ENCODE measurements around the gene UBL4B. TPM values are rescaled to one million over a fixed set of nuclear protein-coding genes. Genes with fewer than 3 reads are reported as not detected.

UBL4B gene
- total and polyA plus RNA-seq, 2 donors (not counting 3 experiments of a cell fraction or from before 2014, with no cell fraction given), result not detected

- peaks cover 2% of the 10 kb centered on the region for H3K4me1 ChIP-seq (ENCODE audit: control insufficient read depth, extremely low read depth, insufficient read depth, low read length)
- H3K79me2 ChIP-seq (ENCODE audit: control insufficient read depth, insufficient read depth, low read length), result no peaks in the 10 kb centered on the region
- dilution Hi-C loops (cut with MboI; ENCODE audit: extremely low pct_ligation_motif_present, low sequenced_read_pairs) (no loop called here), intact Hi-C loops (cut with micrococcal nuclease) (no loop called here)
- BruUV-seq (replicated peaks), result no TSS peak
- H3K27ac ChIP-seq (ENCODE audit: insufficient read depth, low read depth, low read length), result no peak overlapping the region
- no peaks in the 10 kb centered on the region for H3K36me3 ChIP-seq (ENCODE audit: control insufficient read depth in 2 of 2, extremely low read depth in 1 of 2, insufficient read depth in 2 of 2, low read length in 2 of 2)
- FAIRE-seq (no peak), DNase-seq (ENCODE audit: low read depth, low spot score) (no peak)
- H3K27me3 ChIP-seq (ENCODE audit: control insufficient read depth in 2 of 2, insufficient read depth in 2 of 2, low read length in 2 of 2), result peaks cover 9 to 13% of the 10 kb centered on the region in 2 experiments
- H3K4me2 ChIP-seq (ENCODE audit: insufficient read depth, low read length), result no peak overlapping the region
- no peaks in the 10 kb centered on the region for H3K9me3 ChIP-seq (replicated peaks; ENCODE audit: control insufficient read depth, insufficient read depth, low read length)
- POLR2A ChIA-PET, result no interaction called here
- TF ChIP-seq POLR2AphosphoS5 (IDR thresholded peaks at IDR 0.05; ENCODE audit: insufficient read depth, low read depth, low read length) (no peak), JUN (IDR thresholded peaks at IDR 0.05; ENCODE audit: borderline replicate concordance, insufficient read depth, insufficient read length, low read depth) (no peak)
- H4K20me1 ChIP-seq (replicated peaks; ENCODE audit: control insufficient read depth, extremely low read depth, insufficient read depth, low read length), result no peaks in the 10 kb centered on the region
- no peak overlapping the region for H3K4me3 ChIP-seq (replicated peaks in 1 of 3; ENCODE audit: insufficient read depth in 1 of 3, low read depth in 1 of 3, low read length in 3 of 3)
- CTCF ChIA-PET, result interaction anchor here (1.0 to 7.1 kb wide), 3 partner anchors 11 to 381 kb away, joined by 3 to 54 read pairs (median 30); no protein-coding TSS in a partner anchor
- no peak overlapping the region for H3K9ac ChIP-seq (replicated peaks; ENCODE audit: extremely low read depth, insufficient read depth, low read length)
- H2AFZ ChIP-seq (ENCODE audit: low read depth, low read length), result no peak overlapping the region
- no peaks in the 10 kb centered on the region for H3K9me1 ChIP-seq (replicated peaks; ENCODE audit: control insufficient read depth, extremely low read depth, insufficient read depth, low read length)
Observed at GRCh38 chr1:110114784-110115183, 2.5 kb downstream of the UBL4B start.

- H3K79me2 ChIP-seq (ENCODE audit: control insufficient read depth, insufficient read depth, low read length), result no peaks in the 10 kb centered on the region
- no peaks in the 10 kb centered on the region for H3K4me1 ChIP-seq (ENCODE audit: control insufficient read depth, extremely low read depth, insufficient read depth, low read length)
- no peak overlapping the region for H3K4me3 ChIP-seq (replicated peaks in 1 of 3; ENCODE audit: insufficient read depth in 1 of 3, low read depth in 1 of 3, low read length in 3 of 3)
- ChIA-PET POLR2A (no interaction called here), CTCF (interaction anchor here (1.0 to 7.1 kb wide), 5 partner anchors 15 to 65 kb away, joined by 3 to 54 read pairs (median 11); no protein-coding TSS in a partner anchor)
- no peak overlapping the region for H3K9ac ChIP-seq (replicated peaks; ENCODE audit: extremely low read depth, insufficient read depth, low read length)
- no peak overlapping the region for H3K27ac ChIP-seq (ENCODE audit: insufficient read depth, low read depth, low read length)
- no peaks in the 10 kb centered on the region for H3K9me3 ChIP-seq (replicated peaks; ENCODE audit: control insufficient read depth, insufficient read depth, low read length)
- no peaks in the 10 kb centered on the region for H3K36me3 ChIP-seq (ENCODE audit: control insufficient read depth in 2 of 2, extremely low read depth in 1 of 2, insufficient read depth in 2 of 2, low read length in 2 of 2)
- BruUV-seq (replicated peaks), result no TSS peak
- H2AFZ ChIP-seq (ENCODE audit: low read depth, low read length), result no peak overlapping the region
- dilution Hi-C loops (cut with MboI; ENCODE audit: extremely low pct_ligation_motif_present, low sequenced_read_pairs), result no loop called here
- no peak for FAIRE-seq
- peaks cover 6 to 15% of the 10 kb centered on the region in 2 experiments for H3K27me3 ChIP-seq (ENCODE audit: control insufficient read depth in 2 of 2, insufficient read depth in 2 of 2, low read length in 2 of 2)
- intact Hi-C loops (cut with micrococcal nuclease), result no loop called here
- DNase-seq (ENCODE audit: low read depth, low spot score), result no peak
- TF ChIP-seq CTCF (IDR thresholded peaks at IDR 0.05; ENCODE audit: extremely low read depth in 1 of 2, insufficient read depth in 1 of 2, low read depth in 1 of 2, low read length in 2 of 2) (no peak), JUN (IDR thresholded peaks at IDR 0.05; ENCODE audit: borderline replicate concordance, insufficient read depth, insufficient read length, low read depth) (no peak), MAX (IDR thresholded peaks at IDR 0.05; ENCODE audit: insufficient read depth, insufficient read length) (no peak), EZH2 (IDR thresholded peaks at IDR 0.05; ENCODE audit: borderline replicate concordance, low read depth, low read length, severe bottlenecking) (no peak)
- no peaks in the 10 kb centered on the region for H4K20me1 ChIP-seq (replicated peaks; ENCODE audit: control insufficient read depth, extremely low read depth, insufficient read depth, low read length)
- H3K9me1 ChIP-seq (replicated peaks; ENCODE audit: control insufficient read depth, extremely low read depth, insufficient read depth, low read length), result no peaks in the 10 kb centered on the region
- no peak overlapping the region for H3K4me2 ChIP-seq (ENCODE audit: insufficient read depth, low read length)
Observed at GRCh38 chr1:110118636-110119396, 6.6 kb downstream of the UBL4B start.

All from endothelial cell of umbilical vein (primary cell).